ENCODE results near the gene ADGRA1.
A peak's percentile ranks its signal among the peaks of the same experiment; 100 is the strongest.
"Not testable (repeated sequence)": the region's sequence is repeated elsewhere in the genome, so short reads cannot be mapped to it uniquely, and the experiment has no call there.

The ADGRA1 gene

DNA sequence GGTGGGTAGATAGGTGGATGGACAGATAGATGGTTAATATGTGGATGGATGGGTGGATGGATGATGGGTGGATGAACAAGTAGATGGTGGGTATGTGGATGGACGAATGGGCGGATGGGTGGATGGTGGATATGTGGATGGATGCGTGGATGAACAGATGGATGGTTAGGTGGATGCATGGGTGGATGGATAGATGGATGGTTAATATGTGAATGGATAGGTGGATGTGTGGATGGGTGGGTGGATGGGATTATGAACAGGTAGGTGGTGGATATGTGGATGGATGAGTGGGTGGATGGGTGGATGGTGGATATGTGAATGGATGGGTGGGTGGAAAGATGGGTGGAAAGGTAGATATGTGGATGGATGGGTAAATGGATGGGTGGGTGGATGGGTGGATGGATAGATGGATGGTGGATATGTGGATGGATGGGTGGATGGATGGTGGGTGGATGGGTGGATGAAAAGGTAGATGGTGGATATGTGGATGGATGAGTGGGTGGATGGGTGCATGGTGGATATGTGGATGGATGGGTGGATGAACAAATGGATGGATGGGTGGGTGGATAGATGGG is 87.1 kb downstream of the ADGRA1 start:
- Histone ChIP-seq H3K27me3 (peaks cover 0 to 15% of the 10 kb centered on the region in 2 donors), H3K9me3 (no peaks in the 10 kb centered on the region), H3K4me1 (no peaks in the 10 kb centered on the region), H3K36me3 (no peaks in the 10 kb centered on the region), H3K4me3 (no peak overlapping the region), H3K27ac (no peak overlapping the region)
- TF ChIP-seq, protein P1, sequence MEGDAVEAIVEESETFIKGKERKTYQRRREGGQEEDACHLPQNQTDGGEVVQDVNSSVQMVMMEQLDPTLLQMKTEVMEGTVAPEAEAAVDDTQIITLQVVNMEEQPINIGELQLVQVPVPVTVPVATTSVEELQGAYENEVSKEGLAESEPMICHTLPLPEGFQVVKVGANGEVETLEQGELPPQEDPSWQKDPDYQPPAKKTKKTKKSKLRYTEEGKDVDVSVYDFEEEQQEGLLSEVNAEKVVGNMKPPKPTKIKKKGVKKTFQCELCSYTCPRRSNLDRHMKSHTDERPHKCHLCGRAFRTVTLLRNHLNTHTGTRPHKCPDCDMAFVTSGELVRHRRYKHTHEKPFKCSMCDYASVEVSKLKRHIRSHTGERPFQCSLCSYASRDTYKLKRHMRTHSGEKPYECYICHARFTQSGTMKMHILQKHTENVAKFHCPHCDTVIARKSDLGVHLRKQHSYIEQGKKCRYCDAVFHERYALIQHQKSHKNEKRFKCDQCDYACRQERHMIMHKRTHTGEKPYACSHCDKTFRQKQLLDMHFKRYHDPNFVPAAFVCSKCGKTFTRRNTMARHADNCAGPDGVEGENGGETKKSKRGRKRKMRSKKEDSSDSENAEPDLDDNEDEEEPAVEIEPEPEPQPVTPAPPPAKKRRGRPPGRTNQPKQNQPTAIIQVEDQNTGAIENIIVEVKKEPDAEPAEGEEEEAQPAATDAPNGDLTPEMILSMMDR (IDR thresholded peaks at IDR 0.05): no peak
- DNase-seq: peak in 1 of 2 donors; percentile 5
- intact Hi-C loops (cut with DNase I; ENCODE audit: low total_unique reads): no loop called here

DNA sequence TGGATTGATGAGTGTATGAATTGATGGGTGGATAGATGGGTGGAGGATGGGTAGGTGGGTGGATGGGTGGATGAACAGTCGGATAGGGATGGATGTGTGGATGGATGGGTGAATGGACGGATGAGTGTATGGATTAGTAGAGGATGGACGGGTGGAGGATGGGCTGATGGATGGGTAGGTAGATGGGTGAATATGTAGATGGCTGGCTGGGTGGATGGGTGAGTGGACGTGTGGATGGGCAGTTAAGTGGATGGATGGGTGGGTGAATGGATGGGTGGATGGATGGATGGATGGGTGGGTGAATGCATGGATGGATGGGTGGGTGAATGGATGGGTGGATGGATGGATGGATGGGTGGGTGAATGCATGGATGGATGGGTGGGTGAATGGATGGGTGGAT is 87.9 kb downstream of the ADGRA1 start:
- intact Hi-C loops (cut with DNase I; ENCODE audit: low total_unique reads); H3K4me1 ChIP-seq; H3K4me3 ChIP-seq; H3K9me3 ChIP-seq; H3K36me3 ChIP-seq; H3K27ac ChIP-seq: not testable (repeated sequence)
- H3K27me3 ChIP-seq: peaks cover 0 to 22% of the 10 kb centered on the region in 2 donors
- DNase-seq: peak in 1 of 2 donors; percentile 16

DNA sequence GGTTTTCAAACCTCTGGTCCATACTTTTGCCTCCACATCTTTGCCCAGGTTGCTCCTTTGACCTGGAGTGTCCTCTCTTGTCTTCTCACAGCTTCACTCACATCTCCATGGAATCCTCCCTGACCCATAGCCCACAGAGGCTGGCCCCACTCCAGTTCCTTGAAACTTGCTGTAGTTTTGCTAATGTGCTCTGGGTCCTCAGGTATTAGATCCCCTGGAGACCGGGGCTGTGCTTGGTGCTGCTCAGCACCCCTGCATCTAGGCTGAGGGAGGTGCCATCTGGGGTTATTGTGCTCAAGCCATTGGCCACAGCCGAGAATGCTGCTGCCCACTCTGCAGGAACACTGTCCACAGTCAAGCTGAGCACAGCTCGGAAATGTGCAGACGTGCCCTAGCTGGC is 88.8 kb downstream of the ADGRA1 start:
- H3K4me3 ChIP-seq: no peak overlapping the region
- no peak overlapping the region for H3K27ac ChIP-seq
- no peaks in the 10 kb centered on the region for H3K9me3 ChIP-seq
- no peaks in the 10 kb centered on the region for H3K4me1 ChIP-seq
- TF ChIP-seq, protein P1 (IDR thresholded peaks at IDR 0.05): no peak
- peaks cover 0 to 31% of the 10 kb centered on the region in 2 donors for H3K27me3 ChIP-seq
- peak in 1 of 2 donors; percentile 33 for DNase-seq
- H3K36me3 ChIP-seq: no peaks in the 10 kb centered on the region
- intact Hi-C loops (cut with DNase I; ENCODE audit: low total_unique reads): no loop called here

DNA sequence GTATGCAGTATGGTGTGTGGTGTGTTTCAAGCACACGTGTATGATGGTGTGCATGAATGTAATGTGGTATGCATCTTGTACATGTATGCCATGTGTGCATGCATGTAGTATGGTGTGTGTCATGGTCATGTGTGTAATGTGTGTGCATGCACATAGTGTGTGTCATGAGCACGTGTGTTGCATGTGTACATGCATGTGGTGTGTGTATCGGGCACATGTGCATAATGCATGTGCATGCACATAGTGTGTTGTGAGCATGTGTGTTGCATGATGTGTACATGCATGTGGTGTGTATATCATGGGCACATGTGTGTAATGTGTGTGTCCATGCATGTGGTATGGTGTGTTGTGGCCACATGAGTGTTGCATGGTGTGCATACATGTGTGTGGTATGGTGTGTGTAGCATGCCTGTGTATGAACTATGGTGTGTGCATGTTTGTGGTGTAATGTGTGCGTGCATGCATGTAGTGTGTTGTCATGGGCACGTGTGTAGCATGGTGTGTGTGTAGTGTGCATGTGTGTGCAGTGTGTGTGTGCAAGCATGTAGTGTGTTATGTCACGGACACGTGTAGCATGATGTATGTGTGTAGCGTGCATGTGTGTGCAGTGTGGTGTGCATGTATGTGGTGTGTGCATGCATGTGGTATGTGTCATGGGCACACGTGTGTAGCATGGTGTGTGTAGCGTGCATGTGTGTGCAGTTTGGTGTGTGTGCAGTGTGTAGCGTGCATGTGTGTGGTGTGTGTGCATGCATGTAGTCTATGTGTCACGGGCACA is 89.8 kb downstream of the ADGRA1 start:
- intact Hi-C loops (cut with DNase I; ENCODE audit: low total_unique reads): no loop called here

DNA sequence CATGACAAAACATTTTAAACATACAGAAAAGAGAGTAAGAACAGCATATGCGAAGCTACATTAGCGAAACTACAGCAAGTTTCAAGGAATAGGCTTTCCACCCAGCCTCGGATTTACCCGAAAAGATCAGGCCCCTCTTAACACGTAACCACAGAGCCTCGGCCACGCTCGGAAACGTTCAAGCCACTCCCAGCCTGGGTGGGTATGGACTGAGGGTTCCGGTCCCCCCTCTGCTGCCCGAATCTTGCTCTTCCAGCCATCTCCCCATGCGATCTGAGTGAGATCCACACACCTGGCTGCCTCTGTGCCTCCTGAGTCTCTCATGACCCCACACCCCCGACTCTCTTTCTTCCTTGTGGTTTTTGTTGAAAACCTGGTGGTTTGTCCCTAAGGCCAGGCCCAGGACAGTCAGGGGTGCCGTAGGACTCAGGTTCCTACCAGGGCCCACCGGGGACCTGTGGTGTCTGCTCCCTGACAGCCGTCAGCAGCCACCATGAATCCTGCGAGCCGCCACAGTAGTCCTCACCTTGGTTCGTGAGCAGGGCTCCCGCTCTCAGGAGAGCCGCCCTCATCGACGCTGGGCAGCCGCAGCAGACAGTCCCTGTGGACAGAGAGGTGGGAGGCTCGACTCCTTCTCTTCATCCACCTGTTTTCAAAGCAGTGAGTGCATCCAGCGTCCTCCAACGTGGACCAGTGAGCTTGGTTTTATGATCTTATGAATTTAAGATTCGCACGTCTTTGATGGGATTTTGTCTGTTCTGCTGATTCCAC is 90.8 kb downstream of the ADGRA1 start:
- Histone ChIP-seq H3K36me3 (no peaks in the 10 kb centered on the region), H3K4me3 (no peak overlapping the region), H3K27ac (no peak overlapping the region), H3K27me3 (peaks cover 0 to 36% of the 10 kb centered on the region in 2 donors), H3K4me1 (no peaks in the 10 kb centered on the region), H3K9me3 (no peaks in the 10 kb centered on the region)
- intact Hi-C loops (cut with DNase I; ENCODE audit: low total_unique reads): no loop called here
- DNase-seq: no peak
- TF ChIP-seq, protein P1 (IDR thresholded peaks at IDR 0.05): no peak

More for the DNA sequence above, 89.8 kb downstream of the ADGRA1 start:
- Histone ChIP-seq H3K9me3 (no peaks in the 10 kb centered on the region), H3K4me1 (no peaks in the 10 kb centered on the region), H3K36me3 (no peaks in the 10 kb centered on the region), H3K27me3 (peaks cover 0 to 38% of the 10 kb centered on the region in 2 donors), H3K4me3 (no peak overlapping the region), H3K27ac (no peak overlapping the region)
- DNase-seq: no peak
- TF ChIP-seq, protein P1 (IDR thresholded peaks at IDR 0.05): no peak

DNA sequence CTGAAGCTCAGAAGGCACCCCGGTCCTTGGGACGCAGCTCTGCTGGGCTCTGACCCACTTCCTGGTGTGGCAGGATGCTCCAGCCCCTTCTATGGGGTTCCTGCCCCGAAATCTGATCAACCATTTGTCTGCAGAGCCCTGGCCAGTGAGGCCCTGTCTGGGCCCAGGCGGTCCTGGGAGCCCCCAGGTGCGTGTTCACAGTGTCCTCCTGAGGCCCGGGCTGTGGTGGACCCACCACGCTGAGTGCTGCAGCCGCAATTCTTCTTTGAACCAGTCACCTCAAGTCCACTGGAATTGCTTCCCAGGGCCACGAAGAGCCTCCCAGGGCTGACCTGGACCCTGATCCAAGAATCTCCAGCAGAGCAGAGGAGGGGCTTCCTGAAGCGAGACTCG is 91.4 kb downstream of the ADGRA1 start:
- H3K27ac ChIP-seq: no peak overlapping the region
- TF ChIP-seq, protein P1 (IDR thresholded peaks at IDR 0.05): no peak
- no peak for DNase-seq

More for the DNA sequence above, 91.4 kb downstream of the ADGRA1 start:
- peaks cover 0 to 32% of the 10 kb centered on the region in 2 donors for H3K27me3 ChIP-seq
- no peaks in the 10 kb centered on the region for H3K36me3 ChIP-seq
- H3K9me3 ChIP-seq: no peaks in the 10 kb centered on the region
- no peaks in the 10 kb centered on the region for H3K4me1 ChIP-seq
- intact Hi-C loops (cut with DNase I; ENCODE audit: low total_unique reads): no loop called here
- H3K4me3 ChIP-seq: no peak overlapping the region

Data from tibial artery (tissue), 4 donors.